Liver (tissue), 3 donors: ENCODE results near the gene BLOC1S5.

Experiments used
- ATF3 ChIP-seq: IDR thresholded peaks from 2 replicates; pipeline ENCODE4 v1.6.1; 2016; ENCODE audit warnings: antibody characterized with exemption
- CTCF ChIP-seq: fragments of 150-350 bp; IDR thresholded peaks from 2 replicates; pipeline ENCODE4 v1.5.1; 2017; ENCODE audit warnings: improper control_type of control experiment, low read depth, low read length; ENCODE audit not compliant: missing input control
- EGR1 ChIP-seq, 2 donors: IDR thresholded peaks; 2 replicates each; pipeline ENCODE4 v1.6.1; 2016 to 2018; ENCODE audit warnings: antibody characterized with exemption in 2 of 2, low read depth in 2 of 2
- RXRA ChIP-seq, 2 donors: IDR thresholded peaks; 2 replicates each; pipeline ENCODE4 v1.6.1; 2017 to 2018; ENCODE audit warnings: antibody characterized with exemption in 2 of 2, mild to moderate bottlenecking in 1 of 2
- TAF1 ChIP-seq: conservative IDR thresholded peaks from 2 replicates; pipeline ENCODE4 v1.6.1; 2016; ENCODE audit warnings: antibody characterized with exemption, mild to moderate bottlenecking
- YY1 ChIP-seq: IDR thresholded peaks from 2 replicates; pipeline ENCODE4 v1.6.1; 2016; ENCODE audit warnings: antibody characterized with exemption, mild to moderate bottlenecking
- ZBTB33 ChIP-seq: IDR thresholded peaks from 2 replicates; pipeline ENCODE4 v1.6.1; 2016; ENCODE audit warnings: antibody characterized with exemption
- donor health status: healthy.
- donor health status: healthy.

GRCh38 chr6:8077991-8078390 is 13.8 kb upstream of the BLOC1S5 start:
- TF ChIP-seq CTCF (no peak), TAF1 (no peak), EGR1 (IDR thresholded peaks at IDR 0.05; ENCODE audit: low read depth in 2 of 2) (no peak), YY1 (no peak), ATF3 (no peak), RXRA (IDR thresholded peaks at IDR 0.05) (no peak), ZBTB33 (no peak)
